Measurements from ENCODE around the gene SLC39A12.

DNA sequence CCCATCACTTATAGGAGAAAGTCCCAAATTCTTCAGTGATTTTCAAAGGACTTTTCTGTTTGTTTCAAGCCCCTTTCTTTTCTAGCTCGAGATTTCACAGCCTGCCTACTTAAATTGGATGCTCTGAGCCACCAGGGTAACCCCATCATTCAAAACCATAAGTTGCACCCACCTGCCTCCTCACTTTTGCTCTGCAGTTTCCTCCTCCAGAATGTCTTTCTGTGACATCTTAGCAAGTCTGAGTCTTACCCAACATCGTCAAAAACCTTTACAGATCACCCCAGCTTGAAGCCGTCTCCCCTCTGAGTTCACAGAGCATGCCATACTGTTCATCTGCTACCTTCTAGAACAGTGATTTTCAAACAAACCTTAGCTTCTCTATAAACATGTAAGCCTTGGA, 124.2 kb downstream of the SLC39A12 start:
- TF ChIP-seq POLR2AphosphoS5 (IDR thresholded peaks at IDR 0.05; ENCODE audit: low read depth) (no peak), JUNB (IDR thresholded peaks at IDR 0.05; ENCODE audit: unreplicated experiment) (no peak), EZH2 (IDR thresholded peaks at IDR 0.05; ENCODE audit: low read depth, unreplicated experiment) (no peak)
- TF ChIP-seq, protein P1, sequence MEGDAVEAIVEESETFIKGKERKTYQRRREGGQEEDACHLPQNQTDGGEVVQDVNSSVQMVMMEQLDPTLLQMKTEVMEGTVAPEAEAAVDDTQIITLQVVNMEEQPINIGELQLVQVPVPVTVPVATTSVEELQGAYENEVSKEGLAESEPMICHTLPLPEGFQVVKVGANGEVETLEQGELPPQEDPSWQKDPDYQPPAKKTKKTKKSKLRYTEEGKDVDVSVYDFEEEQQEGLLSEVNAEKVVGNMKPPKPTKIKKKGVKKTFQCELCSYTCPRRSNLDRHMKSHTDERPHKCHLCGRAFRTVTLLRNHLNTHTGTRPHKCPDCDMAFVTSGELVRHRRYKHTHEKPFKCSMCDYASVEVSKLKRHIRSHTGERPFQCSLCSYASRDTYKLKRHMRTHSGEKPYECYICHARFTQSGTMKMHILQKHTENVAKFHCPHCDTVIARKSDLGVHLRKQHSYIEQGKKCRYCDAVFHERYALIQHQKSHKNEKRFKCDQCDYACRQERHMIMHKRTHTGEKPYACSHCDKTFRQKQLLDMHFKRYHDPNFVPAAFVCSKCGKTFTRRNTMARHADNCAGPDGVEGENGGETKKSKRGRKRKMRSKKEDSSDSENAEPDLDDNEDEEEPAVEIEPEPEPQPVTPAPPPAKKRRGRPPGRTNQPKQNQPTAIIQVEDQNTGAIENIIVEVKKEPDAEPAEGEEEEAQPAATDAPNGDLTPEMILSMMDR (conservative IDR thresholded peaks at IDR 0.05; ENCODE audit: low read depth in 2 of 2): no peak
- TF ChIP-seq, protein P2, sequence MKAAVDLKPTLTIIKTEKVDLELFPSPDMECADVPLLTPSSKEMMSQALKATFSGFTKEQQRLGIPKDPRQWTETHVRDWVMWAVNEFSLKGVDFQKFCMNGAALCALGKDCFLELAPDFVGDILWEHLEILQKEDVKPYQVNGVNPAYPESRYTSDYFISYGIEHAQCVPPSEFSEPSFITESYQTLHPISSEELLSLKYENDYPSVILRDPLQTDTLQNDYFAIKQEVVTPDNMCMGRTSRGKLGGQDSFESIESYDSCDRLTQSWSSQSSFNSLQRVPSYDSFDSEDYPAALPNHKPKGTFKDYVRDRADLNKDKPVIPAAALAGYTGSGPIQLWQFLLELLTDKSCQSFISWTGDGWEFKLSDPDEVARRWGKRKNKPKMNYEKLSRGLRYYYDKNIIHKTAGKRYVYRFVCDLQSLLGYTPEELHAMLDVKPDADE (IDR thresholded peaks at IDR 0.05): no peak
